SK-N-SH treated with all-trans-retinoic acid at 6 μM for 48 hours (cell line): ENCODE results near the gene LIMCH1.
"Not testable (repeated sequence)": the region's sequence is repeated elsewhere in the genome, so short reads cannot be mapped to it uniquely, and the experiment has no call there.

Experiments
- ATAC-seq: fragments of 200-7000 bp; cut with Tn5 transposase; 3 replicates; pipeline ENCODE4 v1.9.1; 2020; ENCODE audit warnings: mild to moderate bottlenecking, moderate library complexity
- ARNTL ChIP-seq: fragments of 450-650 bp; formaldehyde crosslinking; IDR thresholded peaks from 2 replicates; pipeline ENCODE4 v1.5.0; 2020; ENCODE audit warnings: low read depth, mild to moderate bottlenecking, moderate library complexity, borderline replicate concordance
- BACH2 ChIP-seq: fragments of 250-450 bp; sonication (Bioruptor Pico); IDR thresholded peaks from 2 replicates; pipeline ENCODE4 v1.9.0; 2021; ENCODE audit warnings: mild to moderate bottlenecking, borderline replicate concordance
- CSDC2 ChIP-seq: fragments of 250-450 bp; sonication (Bioruptor Pico); IDR thresholded peaks from 2 replicates; pipeline ENCODE4 v1.5.0; 2020; ENCODE audit warnings: mild to moderate bottlenecking, moderate library complexity
- ESRRG ChIP-seq: fragments of 250-450 bp; sonication (Bioruptor Pico); IDR thresholded peaks from 2 replicates; pipeline ENCODE4 v1.6.1; 2021; ENCODE audit warnings: mild to moderate bottlenecking
- GLIS3 ChIP-seq: fragments of 250-450 bp; sonication (Bioruptor Pico); IDR thresholded peaks from 2 replicates; pipeline ENCODE4 v1.5.0; 2020; ENCODE audit warnings: mild to moderate bottlenecking, moderate library complexity
- ISL1 ChIP-seq: fragments of 250-450 bp; sonication (Bioruptor Pico); IDR thresholded peaks from 2 replicates; pipeline ENCODE4 v2.1.2; 2022; ENCODE audit warnings: mild to moderate bottlenecking, moderate library complexity
- OSR1 ChIP-seq: fragments of 250-450 bp; sonication (Bioruptor Pico); IDR thresholded peaks from 2 replicates; pipeline ENCODE4 v1.8.0; 2022; ENCODE audit warnings: moderate library complexity, mild to moderate bottlenecking, inconsistent platforms
- PATZ1 ChIP-seq: fragments of 250-450 bp; sonication (Bioruptor Pico); IDR thresholded peaks from 2 replicates; pipeline ENCODE4 v1.8.0; 2020; ENCODE audit warnings: mild to moderate bottlenecking, moderate library complexity, borderline replicate concordance
- POU6F1 ChIP-seq: fragments of 250-450 bp; sonication (Bioruptor Pico); IDR thresholded peaks from 2 replicates; pipeline ENCODE4 v1.8.0; 2021; ENCODE audit warnings: low read depth, mild to moderate bottlenecking, moderate library complexity, borderline replicate concordance
- PPARA ChIP-seq: fragments of 250-450 bp; sonication (Bioruptor Pico); IDR thresholded peaks from 2 replicates; pipeline ENCODE4 v1.5.0; 2020; ENCODE audit warnings: mild to moderate bottlenecking, borderline replicate concordance
- RARB ChIP-seq: fragments of 250-450 bp; sonication (Bioruptor Pico); IDR thresholded peaks from 2 replicates; pipeline ENCODE4 v1.8.0; 2021; ENCODE audit warnings: mild to moderate bottlenecking, moderate library complexity
- SNAI2 ChIP-seq: fragments of 250-450 bp; sonication (Bioruptor Pico); IDR thresholded peaks from 2 replicates; pipeline ENCODE4 v1.5.0; 2020; ENCODE audit warnings: mild to moderate bottlenecking, moderate library complexity
- TCF4 ChIP-seq: fragments of 250-450 bp; sonication (Bioruptor Pico); IDR thresholded peaks from 2 replicates; pipeline ENCODE4 v1.8.0; 2021; ENCODE audit warnings: mild to moderate bottlenecking, moderate library complexity, borderline replicate concordance
- TOX ChIP-seq: fragments of 250-450 bp; sonication (Bioruptor Pico); IDR thresholded peaks from 2 replicates; pipeline ENCODE4 v1.8.0; 2021; ENCODE audit warnings: mild to moderate bottlenecking, moderate library complexity, borderline replicate concordance
- TSHZ2 ChIP-seq: fragments of 250-450 bp; sonication (Bioruptor Pico); IDR thresholded peaks from 2 replicates; pipeline ENCODE4 v1.5.0; 2020; ENCODE audit warnings: mild to moderate bottlenecking, moderate library complexity
- ZC3H10 ChIP-seq: fragments of 250-450 bp; sonication (Bioruptor Pico); IDR thresholded peaks from 2 replicates; pipeline ENCODE4 v1.5.1; 2021; ENCODE audit warnings: mild to moderate bottlenecking, moderate library complexity
- ZFP3 ChIP-seq: fragments of 250-450 bp; sonication (Bioruptor Pico); IDR thresholded peaks from 2 replicates; pipeline ENCODE4 v1.5.0; 2020; ENCODE audit warnings: mild to moderate bottlenecking, moderate library complexity
- ZFP30 ChIP-seq: fragments of 450-650 bp; formaldehyde crosslinking; IDR thresholded peaks from 2 replicates; pipeline ENCODE4 v1.5.0; 2022; ENCODE audit warnings: mild to moderate bottlenecking, moderate library complexity
- ZNF70 ChIP-seq: fragments of 450-650 bp; formaldehyde crosslinking; IDR thresholded peaks from 2 replicates; pipeline ENCODE4 v1.5.0; 2020; ENCODE audit warnings: mild to moderate bottlenecking, moderate library complexity
- ZNF8 ChIP-seq: fragments of 450-650 bp; formaldehyde crosslinking; IDR thresholded peaks from 2 replicates; pipeline ENCODE4 v1.5.0; 2020; ENCODE audit warnings: mild to moderate bottlenecking, moderate library complexity

LIMCH1 gene

GRCh38 chr4:41538017-41538733, at the start of gene LIMCH1:
TSS of gene LIMCH1 (plus strand) at chr4:41538157. CDS start at chr4:41605996, 67,839 bp downstream.
- ATAC-seq, result no peak
- TF ChIP-seq PATZ1 (CRISPR knock-in tag), result no peak
- TF ChIP-seq SNAI2 (CRISPR knock-in tag), result no peak
- TF ChIP-seq ZFP3 (CRISPR knock-in tag), result no peak
- no peak for TF ChIP-seq GLIS3 (CRISPR knock-in tag)
- no peak for TF ChIP-seq PPARA (CRISPR knock-in tag)
- TF ChIP-seq ISL1 (CRISPR knock-in tag), result no peak
- TF ChIP-seq ARNTL (CRISPR knock-in tag), result no peak

GRCh38 chr4:41491081-41491576, 46.8 kb upstream of the LIMCH1 start:
- not testable (repeated sequence) for ATAC-seq

GRCh38 chr4:41496977-41497376, 41.0 kb upstream of the LIMCH1 start:
- TF ChIP-seq BACH2 (CRISPR knock-in tag) (no peak), ISL1 (CRISPR knock-in tag) (no peak), CSDC2 (CRISPR knock-in tag) (no peak), GLIS3 (CRISPR knock-in tag) (no peak), PATZ1 (CRISPR knock-in tag) (no peak), PPARA (CRISPR knock-in tag) (no peak), POU6F1 (CRISPR knock-in tag) (no peak), ZNF8 (no peak), TOX (CRISPR knock-in tag) (no peak), ESRRG (CRISPR knock-in tag) (no peak)
- no peak for ATAC-seq

- ATAC-seq, result no peak
- TF ChIP-seq TCF4 (CRISPR knock-in tag), result no peak
- no peak for TF ChIP-seq OSR1 (CRISPR knock-in tag)
- no peak for TF ChIP-seq ZNF8
- TF ChIP-seq BACH2 (CRISPR knock-in tag), result no peak
- no peak for TF ChIP-seq ARNTL (CRISPR knock-in tag)
- TF ChIP-seq ESRRG (CRISPR knock-in tag), result no peak
- TF ChIP-seq TSHZ2 (CRISPR knock-in tag), result no peak
- TF ChIP-seq ZFP30 (CRISPR knock-in tag), result no peak
- no peak for TF ChIP-seq ZNF70
- TF ChIP-seq GLIS3 (CRISPR knock-in tag), result no peak
- TF ChIP-seq ZC3H10, result no peak
- no peak for TF ChIP-seq POU6F1 (CRISPR knock-in tag)
- no peak for TF ChIP-seq ISL1 (CRISPR knock-in tag)
- TF ChIP-seq RARB (CRISPR knock-in tag), result no peak
Measured at GRCh38 chr4:41498177-41498576, 39.8 kb upstream of the LIMCH1 start.
